Mesothelial cell of epicardium (in vitro differentiated cells): ENCODE data around the gene FAM171A2. TPM values are rescaled to one million over a fixed set of nuclear protein-coding genes. Genes with fewer than 3 reads are reported as not detected.

Experiments
- DNase-seq, 2 experiments: peaks; one replicate each; pipeline ENCODE4 v3.0.0; 2021; ENCODE audit warnings: low spot score in 2 of 2; ENCODE audit not compliant: unreplicated experiment in 2 of 2
- H3K27ac Mint-ChIP-seq: 2 replicates; pipeline ENCODE4 v1.8.0; 2021; ENCODE audit warnings: mixed read lengths
- H3K27me3 Mint-ChIP-seq: 2 replicates; pipeline ENCODE4 v1.8.0; 2021; ENCODE audit warnings: low read depth, mixed read lengths
- H3K36me3 Mint-ChIP-seq: 2 replicates; pipeline ENCODE4 v1.8.0; 2021; ENCODE audit warnings: mixed read lengths
- H3K4me1 Mint-ChIP-seq: 2 replicates; pipeline ENCODE4 v1.8.0; 2021; ENCODE audit warnings: mixed read lengths
- H3K4me3 Mint-ChIP-seq: 2 replicates; pipeline ENCODE4 v1.8.0; 2021; ENCODE audit warnings: mild to moderate bottlenecking, moderate library complexity, mixed read lengths
- H3K9me3 Mint-ChIP-seq: 2 replicates; pipeline ENCODE4 v1.8.0; 2021; ENCODE audit warnings: mixed read lengths
- CTCF ChIP-seq: fragments of 200-600 bp; sonication (generic); IDR thresholded peaks from one replicate; pipeline ENCODE4 v1.5.0; 2021; ENCODE audit warnings: antibody characterized with exemption; ENCODE audit not compliant: unreplicated experiment
- total RNA-seq: library from RNA; stranded (reverse); gene quantifications from 3 replicates; pipeline ENCODE4 v1.2.1, GENCODE V29; 2021

FAM171A2 gene
- total RNA-seq, 1 donor from 2014 or later: 64.7 TPM

GRCh38 chr17:44390250-44390870, 26.7 kb upstream of the FAM171A2 start:
- H3K9me3 Mint-ChIP-seq: no peaks in the 10 kb centered on the region
- H3K4me1 Mint-ChIP-seq: peaks cover 5% of the 10 kb centered on the region
- peaks cover 7% of the 10 kb centered on the region for H3K27me3 Mint-ChIP-seq
- H3K36me3 Mint-ChIP-seq: no peaks in the 10 kb centered on the region
- H3K4me3 Mint-ChIP-seq: no peak overlapping the region
- DNase-seq: no peak
- TF ChIP-seq CTCF: no peak
- H3K27ac Mint-ChIP-seq: no peak overlapping the region

- DNase-seq: no peak
- Mint-ChIP-seq H3K36me3 (no peaks in the 10 kb centered on the region), H3K27ac (no peak overlapping the region), H3K27me3 (peaks cover 11% of the 10 kb centered on the region), H3K4me1 (peaks cover 9% of the 10 kb centered on the region), H3K4me3 (no peak overlapping the region), H3K9me3 (no peaks in the 10 kb centered on the region)
- TF ChIP-seq CTCF: no peak
Measured at GRCh38 chr17:44389723-44390202, 26.1 kb upstream of the FAM171A2 start.

DNA sequence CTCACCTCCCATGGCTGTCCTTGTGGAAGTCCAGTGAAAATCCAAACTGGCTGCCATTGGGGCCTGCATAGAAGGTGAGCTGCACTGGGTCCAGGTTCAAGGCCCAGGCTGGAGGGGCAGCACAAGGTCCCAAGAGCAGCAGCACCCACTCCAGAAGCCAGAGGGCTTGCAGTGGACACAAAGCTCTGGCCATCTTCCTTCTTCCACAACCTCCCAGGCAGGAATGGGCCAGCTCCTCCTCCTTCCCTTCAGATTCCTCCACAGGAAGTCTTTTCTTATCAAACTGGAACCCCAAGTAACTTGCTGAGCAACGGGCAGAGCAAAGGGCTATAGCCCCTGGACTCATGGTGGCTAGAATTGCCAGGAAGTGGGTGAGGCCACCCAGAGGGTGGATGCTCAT, 25.6 kb upstream of the FAM171A2 start, which contains the start of gene ITGA2B:
ITGA2B (minus strand) TSS at position 369 of the 400 bp plus-strand sequence; CDS start at position 193, 176 bp downstream.
- H3K9me3 Mint-ChIP-seq: no peaks in the 10 kb centered on the region
- no peak for TF ChIP-seq CTCF
- no peaks in the 10 kb centered on the region for H3K36me3 Mint-ChIP-seq

DNA sequence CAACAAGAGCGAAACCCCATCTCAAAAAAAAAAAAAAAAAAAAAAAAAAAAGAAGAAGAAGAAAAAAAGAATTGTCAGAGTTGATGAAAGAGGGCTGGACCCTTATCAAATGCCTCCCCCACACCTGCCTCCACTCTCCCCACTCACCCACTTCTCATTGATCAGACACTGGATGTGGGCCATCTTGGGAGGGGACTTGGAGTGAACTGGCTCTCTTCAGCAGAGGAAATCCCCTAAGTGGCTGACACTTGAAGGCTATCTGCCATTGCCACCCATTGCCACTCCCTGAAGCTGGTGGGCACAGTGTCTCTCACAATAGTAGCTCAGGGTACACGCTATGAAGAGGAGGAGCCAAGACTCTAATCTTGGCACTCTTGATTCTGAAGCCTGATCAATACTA, 24.2 kb upstream of the FAM171A2 start:
- H3K9me3 Mint-ChIP-seq: no peaks in the 10 kb centered on the region
- H3K27me3 Mint-ChIP-seq: peaks cover 29% of the 10 kb centered on the region
- DNase-seq: no peak
- H3K4me3 Mint-ChIP-seq: no peak overlapping the region
- peaks cover 13% of the 10 kb centered on the region for H3K4me1 Mint-ChIP-seq
- no peak for TF ChIP-seq CTCF
- no peak overlapping the region for H3K27ac Mint-ChIP-seq
- H3K36me3 Mint-ChIP-seq: no peaks in the 10 kb centered on the region

More for the DNA sequence above, 25.6 kb upstream of the FAM171A2 start, which contains the start of gene ITGA2B:
- Mint-ChIP-seq H3K27ac (no peak within 1 kb of the TSS), H3K4me3 (no peak within 1 kb of the TSS), H3K4me1 (peaks cover 13% of the 10 kb centered on the region), H3K27me3 (peaks cover 16% of the 10 kb centered on the region)
- DNase-seq: no peak

DNA sequence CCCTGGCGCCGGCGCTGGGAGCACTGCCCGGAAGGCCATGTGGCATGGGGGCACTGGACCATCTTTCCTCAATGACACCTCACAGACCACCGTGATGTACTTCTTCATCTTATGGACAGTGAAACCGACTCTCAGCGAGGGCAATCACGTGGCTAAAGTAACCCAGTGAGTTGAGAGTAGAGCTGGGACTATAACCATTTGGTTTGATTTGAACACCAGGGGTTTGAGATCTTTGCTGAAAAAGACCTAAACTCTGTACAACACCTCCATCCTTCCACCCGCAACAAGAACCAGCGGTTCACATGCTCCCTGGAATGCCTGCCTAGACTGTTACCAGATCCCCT, 22.5 kb upstream of the FAM171A2 start:
- peak overlapping the region; percentile 69 for H3K4me3 Mint-ChIP-seq
- DNase-seq: no peak
- H3K36me3 Mint-ChIP-seq: no peaks in the 10 kb centered on the region
- peaks cover 35% of the 10 kb centered on the region for H3K27me3 Mint-ChIP-seq
- peaks cover 13% of the 10 kb centered on the region for H3K4me1 Mint-ChIP-seq
- TF ChIP-seq CTCF: no peak
- H3K27ac Mint-ChIP-seq: no peak overlapping the region
- no peaks in the 10 kb centered on the region for H3K9me3 Mint-ChIP-seq
